ENCODE data around the gene NPBWR2.
"Not testable (repeated sequence)": the region's sequence is repeated elsewhere in the genome, so short reads cannot be mapped to it uniquely, and the experiment has no call there.

Gene NPBWR2

GRCh38 chr20:64134744-64135143, 27.4 kb upstream of the NPBWR2 start:
- not testable (repeated sequence) for ATAC-seq, H3K9me3 Mint-ChIP-seq, H3K4me3 Mint-ChIP-seq, H3K27ac Mint-ChIP-seq, H3K4me1 Mint-ChIP-seq, H3K36me3 Mint-ChIP-seq
- peaks cover 20% of the 10 kb centered on the region for H3K27me3 Mint-ChIP-seq

- Mint-ChIP-seq H3K4me3 (no peak overlapping the region), H3K36me3 (peaks cover 5% of the 10 kb centered on the region), H3K4me1 (no peaks in the 10 kb centered on the region), H3K9me3 (no peaks in the 10 kb centered on the region), H3K27me3 (peaks cover 28% of the 10 kb centered on the region), H3K27ac (no peak overlapping the region)
- no peak for ATAC-seq
Measured at GRCh38 chr20:64133951-64134407, 26.6 kb upstream of the NPBWR2 start.

GRCh38 chr20:64131406-64131805, 24.0 kb upstream of the NPBWR2 start:
- ATAC-seq = peak; percentile 60
- peaks cover 33% of the 10 kb centered on the region for H3K27me3 Mint-ChIP-seq
- H3K4me1 Mint-ChIP-seq = no peaks in the 10 kb centered on the region
- peaks cover 5% of the 10 kb centered on the region for H3K36me3 Mint-ChIP-seq
- H3K9me3 Mint-ChIP-seq = no peaks in the 10 kb centered on the region
- no peak overlapping the region for H3K4me3 Mint-ChIP-seq
- H3K27ac Mint-ChIP-seq = no peak overlapping the region

GRCh38 chr20:64130876-64131275, 23.5 kb upstream of the NPBWR2 start:
- Mint-ChIP-seq H3K4me3 (no peak overlapping the region), H3K9me3 (no peaks in the 10 kb centered on the region), H3K4me1 (no peaks in the 10 kb centered on the region), H3K27me3 (peaks cover 28% of the 10 kb centered on the region), H3K36me3 (peaks cover 5% of the 10 kb centered on the region), H3K27ac (no peak overlapping the region)
- no peak for ATAC-seq

- Mint-ChIP-seq H3K4me1 (no peaks in the 10 kb centered on the region), H3K4me3 (no peak overlapping the region), H3K36me3 (peaks cover 5% of the 10 kb centered on the region), H3K27me3 (peaks cover 23% of the 10 kb centered on the region), H3K9me3 (no peaks in the 10 kb centered on the region), H3K27ac (no peak overlapping the region)
- ATAC-seq = no peak
Measured at GRCh38 chr20:64130271-64130670, 22.9 kb upstream of the NPBWR2 start.

- H3K27me3 Mint-ChIP-seq = peaks cover 23% of the 10 kb centered on the region
- no peak for ATAC-seq
- no peaks in the 10 kb centered on the region for H3K4me1 Mint-ChIP-seq
- H3K36me3 Mint-ChIP-seq = peaks cover 5% of the 10 kb centered on the region
- no peak overlapping the region for H3K27ac Mint-ChIP-seq
- no peaks in the 10 kb centered on the region for H3K9me3 Mint-ChIP-seq
- no peak overlapping the region for H3K4me3 Mint-ChIP-seq
Measured at GRCh38 chr20:64129146-64129782, 21.9 kb upstream of the NPBWR2 start.

GRCh38 chr20:64123517-64123916, 16.2 kb upstream of the NPBWR2 start:
- H3K36me3 Mint-ChIP-seq, ATAC-seq, H3K27ac Mint-ChIP-seq, H3K4me3 Mint-ChIP-seq, H3K9me3 Mint-ChIP-seq: not testable (repeated sequence)
- peaks cover 15% of the 10 kb centered on the region for H3K27me3 Mint-ChIP-seq
- peaks cover 14% of the 10 kb centered on the region for H3K4me1 Mint-ChIP-seq

- not testable (repeated sequence) for ATAC-seq, H3K27ac Mint-ChIP-seq, H3K4me3 Mint-ChIP-seq, H3K27me3 Mint-ChIP-seq, H3K9me3 Mint-ChIP-seq, H3K36me3 Mint-ChIP-seq
- H3K4me1 Mint-ChIP-seq = peaks cover 14% of the 10 kb centered on the region
Measured at GRCh38 chr20:64122927-64123326, 15.6 kb upstream of the NPBWR2 start.

- Mint-ChIP-seq H3K9me3 (no peaks in the 10 kb centered on the region), H3K4me1 (peaks cover 14% of the 10 kb centered on the region), H3K27ac (no peak overlapping the region), H3K27me3 (peaks cover 9% of the 10 kb centered on the region), H3K4me3 (no peak overlapping the region), H3K36me3 (no peaks in the 10 kb centered on the region)
- no peak for ATAC-seq
Measured at GRCh38 chr20:64121586-64121985, 14.2 kb upstream of the NPBWR2 start.

GRCh38 chr20:64119681-64120341, 12.4 kb upstream of the NPBWR2 start:
- H3K4me3 Mint-ChIP-seq = peak overlapping the region; percentile 75
- peaks cover 9% of the 10 kb centered on the region for H3K27me3 Mint-ChIP-seq
- ATAC-seq = peak; percentile 13
- peaks cover 14% of the 10 kb centered on the region for H3K4me1 Mint-ChIP-seq
- no peaks in the 10 kb centered on the region for H3K36me3 Mint-ChIP-seq
- H3K27ac Mint-ChIP-seq = peak overlapping the region; percentile 87
- no peaks in the 10 kb centered on the region for H3K9me3 Mint-ChIP-seq

- H3K9me3 Mint-ChIP-seq = no peaks in the 10 kb centered on the region
- no peak overlapping the region for H3K27ac Mint-ChIP-seq
- H3K36me3 Mint-ChIP-seq = no peaks in the 10 kb centered on the region
- peaks cover 9% of the 10 kb centered on the region for H3K27me3 Mint-ChIP-seq
- ATAC-seq = no peak
- H3K4me1 Mint-ChIP-seq = peaks cover 14% of the 10 kb centered on the region
- no peak overlapping the region for H3K4me3 Mint-ChIP-seq
Measured at GRCh38 chr20:64119301-64119680, 11.9 kb upstream of the NPBWR2 start.

GRCh38 chr20:64117432-64117777, 10.0 kb upstream of the NPBWR2 start:
- not testable (repeated sequence) for H3K27ac Mint-ChIP-seq, H3K36me3 Mint-ChIP-seq, H3K9me3 Mint-ChIP-seq, H3K4me3 Mint-ChIP-seq, H3K27me3 Mint-ChIP-seq, ATAC-seq
- H3K4me1 Mint-ChIP-seq = peaks cover 21% of the 10 kb centered on the region

GRCh38 chr20:64116541-64117431, 9.4 kb upstream of the NPBWR2 start:
- ATAC-seq = no peak
- H3K27me3 Mint-ChIP-seq = peaks cover 7% of the 10 kb centered on the region
- no peak overlapping the region for H3K4me3 Mint-ChIP-seq
- no peaks in the 10 kb centered on the region for H3K36me3 Mint-ChIP-seq
- H3K4me1 Mint-ChIP-seq = peaks cover 27% of the 10 kb centered on the region
- H3K9me3 Mint-ChIP-seq = no peaks in the 10 kb centered on the region
- no peak overlapping the region for H3K27ac Mint-ChIP-seq

- Mint-ChIP-seq H3K9me3 (no peaks in the 10 kb centered on the region), H3K4me1 (peaks cover 30% of the 10 kb centered on the region), H3K36me3 (no peaks in the 10 kb centered on the region), H3K4me3 (no peak overlapping the region), H3K27ac (no peak overlapping the region), H3K27me3 (no peaks in the 10 kb centered on the region)
- ATAC-seq = no peak
Measured at GRCh38 chr20:64116016-64116415, 8.7 kb upstream of the NPBWR2 start.

- Mint-ChIP-seq H3K9me3 (no peaks in the 10 kb centered on the region), H3K4me1 (peaks cover 28% of the 10 kb centered on the region), H3K4me3 (no peak overlapping the region), H3K27ac (no peak overlapping the region), H3K27me3 (no peaks in the 10 kb centered on the region), H3K36me3 (no peaks in the 10 kb centered on the region)
- ATAC-seq = no peak
Measured at GRCh38 chr20:64115171-64115911, 8.0 kb upstream of the NPBWR2 start.

All from stimulated activated memory B cell treated with anti-CD40 and anti-IgM and Interleukin-4, amounts not matched to agents 10 μg/mL and 1 μg/mL and 100 μg/mL, for 72 hours (primary cell).